HT-29 (cell line): ENCODE measurements around the gene KDM6A. TPM values are rescaled to one million over a fixed set of nuclear protein-coding genes. Genes with fewer than 3 reads are reported as not detected.
"Not testable (repeated sequence)": the region's sequence is repeated elsewhere in the genome, so short reads cannot be mapped to it uniquely, and the experiment has no call there.

Experiments used
- DNase-seq: peaks from one replicate; pipeline ENCODE4 v3.0.0-alpha.2; 2015; ENCODE audit warnings: low spot score
- total RNA-seq: library from RNA; depleted of rRNA; stranded (reverse); fragments of >200 nt; shearing (Covaris generic); gene quantifications from 2 replicates; pipeline ENCODE4 v1.2.3, GENCODE V29; 2014

Gene KDM6A
- total RNA-seq, 1 experiment from 2014 or later, result 13.8 TPM

DNA sequence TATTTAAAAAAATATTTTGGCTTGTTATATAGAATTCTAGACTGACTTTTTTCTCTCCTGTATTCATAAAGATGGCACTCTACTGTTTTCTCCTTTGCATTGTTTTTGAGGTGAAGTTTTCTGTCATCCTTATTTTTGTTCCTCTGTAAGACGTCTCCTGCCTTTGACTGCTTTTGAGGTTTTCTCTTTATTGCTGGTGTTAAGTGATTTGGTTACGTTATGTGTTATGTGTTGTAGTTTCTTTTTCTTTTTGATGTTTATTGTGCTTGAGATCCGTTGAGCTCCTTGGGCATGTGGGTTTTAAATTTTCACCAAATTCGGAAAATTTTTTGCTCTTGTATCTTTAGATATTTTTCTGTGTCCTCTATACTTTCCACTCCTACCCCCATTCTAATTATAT lies 50.0 kb downstream of the KDM6A start:
- no peak for DNase-seq

DNA sequence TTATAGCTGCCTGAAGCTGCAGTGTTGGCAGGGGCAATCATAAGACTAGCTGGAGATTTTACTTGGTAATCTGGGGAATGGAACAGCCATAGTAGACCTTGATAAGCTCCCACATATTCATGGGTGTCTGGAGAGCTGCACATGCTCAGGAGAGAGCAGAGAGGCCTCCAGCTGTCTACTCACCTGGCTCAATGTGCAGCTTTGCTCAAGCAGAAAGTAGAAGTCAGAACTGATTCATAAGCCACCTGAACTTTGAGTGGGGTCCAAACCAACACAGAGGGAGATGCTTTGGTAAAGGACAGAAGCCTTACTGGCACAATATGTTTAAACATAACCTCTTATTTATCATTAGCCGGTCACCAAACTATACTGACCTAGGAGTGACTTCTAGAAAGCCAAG lies 54.4 kb downstream of the KDM6A start:
- DNase-seq, result no peak

DNA sequence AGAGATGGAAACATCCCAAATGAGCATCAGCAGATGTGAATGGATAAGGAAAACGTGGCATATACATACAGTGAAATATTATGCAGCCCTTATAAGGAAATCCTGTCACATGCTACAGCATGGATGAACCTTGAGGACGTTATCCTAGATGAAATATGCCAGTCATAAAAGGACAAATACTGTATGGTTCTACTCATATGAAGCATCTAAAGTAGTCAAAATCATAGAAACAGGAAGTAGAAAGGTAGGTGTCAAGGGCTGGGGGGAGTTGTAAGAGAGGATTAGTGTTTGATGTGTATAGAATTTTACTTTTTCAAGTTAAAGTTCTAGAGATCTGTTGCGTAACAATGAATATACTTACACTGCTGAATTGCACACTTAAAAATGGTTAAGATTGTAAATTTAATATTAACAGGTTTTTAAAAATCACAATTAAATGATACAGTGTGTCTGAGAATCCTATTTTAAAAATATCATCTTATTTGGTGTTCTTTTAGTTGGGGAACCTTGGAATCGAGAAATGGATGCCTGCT lies 58.5 kb downstream of the KDM6A start:
- no peak for DNase-seq

DNA sequence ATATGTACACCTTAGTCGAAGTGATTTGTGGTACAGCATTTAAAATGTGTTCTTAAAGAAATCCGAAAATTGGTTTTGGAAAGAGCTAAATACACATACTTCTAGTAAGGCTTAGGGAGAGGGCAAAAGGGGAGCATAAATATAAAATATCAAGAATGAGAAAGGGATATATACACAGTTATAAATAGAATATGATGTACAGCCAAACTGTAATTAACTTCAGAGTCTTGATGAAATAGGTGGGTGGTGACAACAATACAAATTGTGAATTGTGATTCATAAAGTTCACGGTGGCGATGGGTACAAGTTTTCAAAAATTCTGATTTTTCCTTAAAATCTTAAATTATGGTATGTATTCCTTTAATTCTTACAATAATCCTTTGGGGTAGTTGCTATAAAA lies 62.2 kb downstream of the KDM6A start:
- no peak for DNase-seq

- DNase-seq, result no peak
These were observed 62.7 kb downstream of the KDM6A start for GRCh38 chrX:44935640-44936039.

DNA sequence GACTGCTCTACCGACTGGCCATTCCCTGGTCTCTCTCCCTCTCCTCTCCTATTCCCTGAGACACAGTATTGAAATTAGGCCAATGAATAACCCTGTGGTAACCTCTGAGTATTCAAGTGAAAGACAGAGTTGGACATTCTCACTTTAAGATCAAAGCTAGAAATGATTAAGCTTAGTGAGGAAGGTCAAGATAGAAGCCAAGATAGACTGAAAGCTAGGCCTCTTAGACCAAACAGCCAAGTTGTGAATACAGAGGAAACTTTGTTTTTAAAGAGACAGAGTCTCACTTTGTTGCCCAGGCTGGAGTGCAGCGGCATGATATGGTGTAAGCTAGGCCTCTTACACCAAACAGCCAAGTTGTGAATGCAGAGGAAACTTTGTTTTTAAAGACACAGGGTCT lies 64.6 kb downstream of the KDM6A start:
- no peak for DNase-seq

- no peak for DNase-seq
These were observed 65.1 kb downstream of the KDM6A start for GRCh38 chrX:44938111-44938510.

GRCh38 chrX:44940541-44940940 lies 67.6 kb downstream of the KDM6A start:
- not testable (repeated sequence) for DNase-seq

DNA sequence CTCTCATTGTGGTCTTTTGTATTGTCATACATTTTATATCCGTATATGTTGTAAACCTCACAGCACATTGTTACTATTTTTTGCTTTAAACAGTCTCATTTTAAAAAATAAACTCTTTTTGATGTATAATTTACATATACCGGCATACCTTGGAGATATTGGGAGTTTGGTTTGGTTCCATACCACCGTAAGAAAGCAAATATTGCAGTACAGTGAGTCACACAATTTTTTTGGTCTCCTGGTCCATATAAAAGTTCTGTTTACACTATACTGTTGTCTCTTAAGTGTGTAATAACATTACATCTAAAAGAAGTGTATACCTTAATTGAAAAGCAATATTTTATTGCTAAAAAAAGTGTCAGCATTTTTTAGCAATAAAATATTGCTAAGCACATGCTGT lies 70.0 kb downstream of the KDM6A start:
- no peak for DNase-seq

DNA sequence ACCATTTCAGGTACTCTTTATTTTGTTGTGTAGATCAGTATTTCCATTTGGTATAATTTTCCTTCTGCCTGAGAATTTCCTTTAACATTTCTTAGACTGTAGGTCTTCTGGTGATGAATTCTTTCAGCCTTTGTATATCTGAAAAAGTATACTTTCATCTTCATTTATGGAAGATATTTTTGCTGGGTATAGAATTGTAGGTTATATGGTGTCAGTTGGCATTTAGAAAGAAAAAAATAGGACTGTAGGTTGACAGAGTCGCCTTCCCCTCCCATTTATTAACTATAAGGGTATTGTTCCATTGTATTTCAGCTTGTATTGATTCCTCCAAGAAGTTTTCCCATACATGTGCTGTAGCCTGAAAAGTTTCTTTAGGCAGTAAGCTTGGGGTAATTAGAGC lies 71.9 kb downstream of the KDM6A start:
- DNase-seq, result no peak

- peak; percentile 40 for DNase-seq
These were observed 72.7 kb downstream of the KDM6A start for GRCh38 chrX:44945736-44946135.

- peak; percentile 45 for DNase-seq
These were observed 73.8 kb downstream of the KDM6A start for GRCh38 chrX:44946771-44947170.

DNA sequence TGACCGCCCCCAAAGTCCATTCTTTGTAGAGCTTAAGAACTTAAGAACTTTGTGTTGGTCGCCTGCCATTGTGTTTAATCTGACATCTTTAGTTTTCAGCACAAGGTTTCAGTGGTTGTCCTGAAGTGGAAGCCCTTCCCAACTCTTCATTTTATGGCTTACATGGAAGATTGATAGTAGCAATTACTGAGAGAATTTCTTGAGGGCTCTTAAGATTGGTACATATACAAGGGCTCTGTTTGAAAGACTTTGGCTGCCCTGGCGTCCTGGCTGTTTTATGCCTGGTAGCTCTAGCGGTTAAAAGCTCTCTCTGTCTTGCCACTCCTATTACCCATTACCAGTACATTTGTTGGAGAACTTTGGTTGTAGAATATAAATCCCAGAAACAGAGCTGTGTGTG lies 75.0 kb downstream of the KDM6A start:
- no peak for DNase-seq

DNA sequence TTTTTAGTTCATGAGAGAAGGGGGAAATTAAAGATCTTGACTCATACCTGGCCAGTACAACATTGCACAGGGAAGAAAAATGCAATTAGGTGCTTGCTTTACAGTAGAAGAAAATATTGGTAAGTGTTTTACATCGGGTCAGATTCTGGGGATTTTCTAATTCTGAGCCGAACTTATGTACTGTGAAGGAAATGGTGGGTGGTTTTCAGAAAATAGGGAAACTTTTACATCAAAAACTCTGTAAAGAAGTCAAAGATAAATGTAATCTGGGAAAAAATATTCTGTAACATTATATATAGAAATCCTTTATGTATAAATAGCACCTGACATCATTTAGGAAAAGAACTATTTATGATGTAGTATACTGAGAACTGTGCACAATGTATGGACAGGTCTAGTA lies 75.4 kb downstream of the KDM6A start:
- no peak for DNase-seq

- no peak for DNase-seq
These were observed 76.1 kb downstream of the KDM6A start for GRCh38 chrX:44949125-44949524.

GRCh38 chrX:44950471-44951366 lies 77.7 kb downstream of the KDM6A start:
- not testable (repeated sequence) for DNase-seq

DNA sequence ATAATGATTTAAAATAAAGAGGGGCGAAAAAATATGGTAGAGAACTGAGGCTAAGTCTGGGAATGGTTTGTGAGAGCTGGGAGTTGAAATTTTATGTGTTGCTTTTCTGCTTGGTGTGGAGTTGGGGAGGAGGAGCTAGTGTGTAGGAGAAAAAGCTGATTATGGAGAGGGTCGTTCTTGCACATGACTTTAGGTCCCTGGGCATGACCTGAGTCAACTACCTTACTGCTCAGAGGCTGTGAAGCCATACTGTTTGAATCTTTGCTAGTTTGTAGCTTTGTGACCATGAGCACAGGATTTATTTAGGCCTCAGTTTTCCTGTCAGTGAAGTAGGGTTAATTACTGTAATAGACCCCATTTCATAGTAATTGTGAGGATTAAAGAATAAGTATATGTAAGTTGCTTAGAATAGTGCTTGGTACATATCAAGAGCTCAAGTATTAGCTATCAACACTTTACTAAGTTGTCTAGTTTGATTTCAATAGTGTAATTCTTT lies 78.6 kb downstream of the KDM6A start:
- DNase-seq, result no peak

DNA sequence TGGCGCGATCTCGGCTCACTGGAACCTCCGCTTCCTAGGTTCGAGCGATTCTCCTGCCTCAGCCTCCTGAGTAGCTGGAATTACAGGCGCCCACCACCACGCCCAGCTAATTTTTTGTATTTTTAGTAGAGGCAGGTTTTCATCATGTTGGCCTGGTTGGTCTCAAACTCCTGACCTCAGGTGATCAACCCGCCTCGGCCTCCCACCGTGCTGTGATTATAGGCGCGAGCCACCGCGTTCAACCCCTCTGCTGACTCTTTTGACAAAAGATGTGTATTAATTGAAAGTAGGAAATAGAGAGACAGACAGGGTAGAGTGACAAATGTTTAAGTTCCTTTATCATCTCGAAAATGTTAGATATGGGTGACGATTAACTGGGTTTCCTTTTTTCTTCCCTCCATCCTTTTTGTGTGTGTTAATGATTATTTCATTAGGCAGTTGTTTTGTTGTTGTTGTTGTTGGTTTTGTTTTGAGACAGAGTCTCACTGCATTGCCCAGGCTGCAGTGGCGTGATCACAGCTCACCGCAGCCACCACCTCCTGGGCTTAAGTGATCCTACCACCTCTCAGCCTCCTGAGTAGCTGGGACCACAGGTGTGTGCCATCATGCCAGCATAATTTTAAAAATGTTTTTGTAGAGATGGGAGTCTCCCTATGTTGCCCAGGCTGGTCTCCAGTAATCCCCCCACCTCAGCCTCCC lies 79.5 kb downstream of the KDM6A start:
- DNase-seq, result no peak

- peak; percentile 23 for DNase-seq
These were observed 80.9 kb downstream of the KDM6A start for GRCh38 chrX:44953734-44954502.

GRCh38 chrX:44954562-44954961 lies 81.6 kb downstream of the KDM6A start:
- peak; percentile 21 for DNase-seq

GRCh38 chrX:44957848-44958247 lies 84.9 kb downstream of the KDM6A start:
- no peak for DNase-seq

GRCh38 chrX:44958480-44958879 lies 85.5 kb downstream of the KDM6A start:
- no peak for DNase-seq
